Left renal pelvis (tissue), 4 donors: ENCODE measurements around the gene AGPAT1. TPM values are rescaled to one million over a fixed set of nuclear protein-coding genes. Genes with fewer than 3 reads are reported as not detected.
"Not testable (repeated sequence)": the region's sequence is repeated elsewhere in the genome, so short reads cannot be mapped to it uniquely, and the experiment has no call there.

ENCODE experiments used
- DNase-seq, 4 donors: peaks; one replicate each; pipeline ENCODE4 v3.0.0-alpha.2; 2013; ENCODE audit warnings: low read depth in 4 of 4, low spot score in 3 of 4
- polyA plus RNA-seq, 4 donors: library from polyadenylated mRNA; unstranded; fragments of 120-200 nt; gene quantifications; one replicate each; pipeline ENCODE4 v1.2.1, GENCODE V29; 2013; ENCODE audit not compliant: insufficient read length in 4 of 4

AGPAT1 gene
- polyA plus RNA-seq, 4 donors = 84.4 to 105 (median 99.7) TPM

DNA sequence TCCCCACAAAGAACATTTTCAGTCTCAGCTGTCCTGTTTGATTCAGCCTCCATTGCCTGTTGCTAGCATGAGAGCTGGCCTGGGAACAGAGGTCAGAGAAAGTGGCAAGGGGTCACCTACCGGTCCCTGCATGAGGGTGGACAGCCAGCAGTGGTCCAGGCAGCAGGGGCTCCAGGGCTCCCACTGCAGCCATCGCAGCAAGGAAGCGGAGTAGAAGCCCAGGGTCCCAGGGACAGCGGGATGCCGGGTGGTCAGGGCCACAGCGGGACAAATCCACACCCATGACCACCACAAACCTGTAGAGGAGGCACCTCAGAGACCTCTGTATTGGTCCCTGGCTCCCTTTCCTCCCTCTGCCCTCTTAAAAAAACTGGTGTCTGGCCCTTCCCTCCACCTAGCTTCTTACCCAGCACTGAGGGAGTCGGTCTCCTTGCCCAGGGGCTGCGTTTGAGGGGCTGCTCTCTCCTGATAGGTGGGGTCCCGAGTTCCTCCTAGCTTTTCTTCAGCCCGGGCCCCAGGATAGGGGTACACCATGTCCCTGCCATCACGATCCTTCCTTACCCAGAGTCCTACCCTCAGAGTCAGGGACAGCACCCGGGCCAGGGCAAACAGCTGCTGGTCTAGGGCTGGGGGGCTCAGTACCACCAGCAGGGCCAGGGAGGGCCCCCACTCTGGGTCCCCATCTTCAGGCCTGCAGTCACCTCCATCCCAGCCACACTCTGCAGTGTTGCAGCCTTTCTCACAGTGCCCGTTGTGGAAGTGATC is 25.0 kb upstream of the AGPAT1 start:
- no peak for DNase-seq

DNA sequence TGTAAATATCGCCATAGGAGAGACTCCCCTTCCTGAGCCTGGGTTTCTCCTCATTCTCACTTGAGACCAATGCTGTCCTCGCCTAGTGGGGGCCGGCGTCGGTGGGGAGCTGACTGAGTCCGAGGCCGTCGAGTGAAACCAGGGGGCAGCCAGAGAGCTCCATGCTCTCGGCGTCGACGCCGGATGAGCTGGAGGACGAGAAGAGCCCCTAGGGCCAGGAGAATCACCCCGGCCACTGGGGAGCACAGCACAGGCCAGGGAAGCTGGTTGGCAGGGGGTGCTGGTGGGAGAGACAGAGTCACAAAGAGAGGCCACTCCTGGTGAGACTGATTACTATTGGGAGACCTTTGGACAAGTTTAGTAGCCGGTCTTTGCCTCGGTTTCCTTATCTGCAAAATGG is 23.0 kb upstream of the AGPAT1 start:
- no peak for DNase-seq

DNA sequence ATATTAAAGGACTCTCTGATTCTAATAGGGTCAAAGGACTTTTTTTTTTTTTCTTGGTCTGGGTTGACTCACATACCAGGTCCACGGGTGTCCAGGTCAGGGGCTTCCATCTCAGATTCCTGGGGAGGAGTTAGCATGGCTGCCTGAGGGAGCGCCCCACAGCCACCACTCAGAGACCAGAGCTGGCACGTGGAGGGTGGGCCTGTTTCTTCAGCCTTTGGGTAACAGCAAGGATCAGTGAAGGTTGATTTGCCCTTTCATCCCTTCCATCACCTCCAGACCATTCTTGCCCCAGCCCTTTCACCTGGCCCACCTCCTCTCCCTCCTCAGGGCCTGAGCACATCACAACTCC is 22.4 kb upstream of the AGPAT1 start:
- no peak for DNase-seq

DNA sequence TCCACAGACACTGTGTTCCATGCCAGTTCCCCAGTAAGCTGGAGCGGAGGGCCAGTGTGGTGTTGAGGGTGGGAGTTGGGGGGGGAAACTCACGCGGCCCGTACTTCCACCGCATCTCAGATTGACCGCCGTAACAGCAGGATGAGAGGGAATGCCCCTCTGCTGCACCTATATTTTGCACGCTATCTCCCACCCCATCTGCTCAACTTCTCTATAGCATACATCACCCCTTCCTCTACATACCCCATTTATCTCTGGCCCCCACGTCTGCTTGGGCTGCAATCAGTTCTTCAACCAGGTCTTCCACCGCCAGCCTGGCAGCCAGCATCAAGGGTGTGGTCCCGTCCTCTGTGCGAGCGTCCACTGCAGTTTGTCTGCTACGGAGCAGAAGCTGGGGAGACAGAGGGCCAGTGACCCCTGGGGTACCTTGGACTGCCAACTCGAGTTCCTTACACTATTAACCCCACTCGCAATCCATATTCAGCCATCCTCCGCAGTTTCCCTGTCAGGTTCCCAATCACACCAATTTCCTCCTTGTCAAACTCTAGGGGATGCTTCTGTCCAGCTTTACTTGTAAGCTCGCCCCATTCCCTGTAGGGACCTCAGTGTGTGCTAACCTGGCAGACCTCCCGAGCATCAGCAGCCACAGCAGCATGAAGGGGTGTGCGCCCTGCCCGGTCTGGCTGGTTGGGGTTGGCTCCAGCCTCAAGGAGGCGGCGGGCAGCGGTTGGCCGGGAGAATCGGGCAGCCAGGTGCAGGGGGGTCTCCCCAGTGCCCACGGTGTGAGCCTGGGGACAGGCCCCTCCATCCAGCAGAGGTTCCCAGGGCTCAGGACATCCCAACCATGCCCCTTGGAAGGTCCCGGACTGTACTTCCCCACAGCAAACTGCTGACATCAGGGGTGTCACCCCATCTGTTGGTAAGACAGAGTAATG is 21.1 kb upstream of the AGPAT1 start:
- no peak for DNase-seq

DNA sequence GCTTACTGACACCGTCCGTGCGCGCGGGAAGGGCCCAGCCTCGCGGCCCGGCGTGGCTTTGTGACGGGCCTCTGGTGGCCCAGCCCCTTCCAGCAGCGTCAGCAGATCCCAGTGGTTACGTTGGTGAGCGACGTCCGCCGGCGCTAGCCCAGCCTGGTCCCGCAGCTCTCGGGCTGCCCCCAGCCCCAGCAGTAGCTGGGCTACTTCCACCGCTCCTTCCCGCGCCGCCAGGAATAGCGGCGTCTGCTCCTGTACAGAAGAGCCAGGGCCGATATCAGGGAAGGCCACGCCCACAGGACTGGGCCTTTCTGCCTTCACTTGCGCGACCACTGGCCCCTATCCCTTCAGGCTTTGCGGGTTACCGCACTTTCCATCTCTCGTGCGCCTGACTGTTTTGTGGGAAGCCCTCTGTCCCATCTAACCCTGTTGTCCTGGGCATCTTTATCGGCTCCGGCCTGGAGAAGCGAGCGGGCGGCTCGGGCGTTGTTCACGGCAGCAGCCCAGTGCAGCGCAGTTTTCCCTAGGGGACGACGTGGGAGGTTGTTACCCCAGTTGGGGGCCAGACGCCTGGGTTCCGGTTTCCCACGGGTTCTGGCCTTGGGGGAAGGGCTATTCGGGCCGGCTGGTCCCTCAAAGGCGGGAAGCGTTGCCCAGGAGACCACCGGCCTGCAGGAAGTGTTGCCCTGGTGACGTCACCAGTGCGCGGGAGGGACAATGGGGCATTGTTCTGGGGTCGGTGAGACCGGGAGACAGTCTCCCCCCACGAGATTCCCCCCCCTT is 20.2 kb upstream of the AGPAT1 start:
- DNase-seq = peak; percentile 83 to 88 (median 86)

DNA sequence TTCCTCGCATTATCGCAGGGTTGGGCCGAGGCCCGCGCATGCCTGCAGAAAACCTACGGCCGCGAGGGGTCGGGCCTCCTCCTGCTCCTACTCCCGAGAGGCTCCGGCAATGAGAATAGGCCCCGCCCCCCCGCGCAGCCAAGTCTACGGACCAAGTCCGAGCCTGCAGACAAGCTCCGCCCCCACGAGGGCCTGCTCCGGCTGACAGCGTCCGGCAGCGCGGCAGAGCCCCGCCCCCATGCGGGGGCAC is 19.7 kb upstream of the AGPAT1 start:
- peak; percentile 99 for DNase-seq

DNA sequence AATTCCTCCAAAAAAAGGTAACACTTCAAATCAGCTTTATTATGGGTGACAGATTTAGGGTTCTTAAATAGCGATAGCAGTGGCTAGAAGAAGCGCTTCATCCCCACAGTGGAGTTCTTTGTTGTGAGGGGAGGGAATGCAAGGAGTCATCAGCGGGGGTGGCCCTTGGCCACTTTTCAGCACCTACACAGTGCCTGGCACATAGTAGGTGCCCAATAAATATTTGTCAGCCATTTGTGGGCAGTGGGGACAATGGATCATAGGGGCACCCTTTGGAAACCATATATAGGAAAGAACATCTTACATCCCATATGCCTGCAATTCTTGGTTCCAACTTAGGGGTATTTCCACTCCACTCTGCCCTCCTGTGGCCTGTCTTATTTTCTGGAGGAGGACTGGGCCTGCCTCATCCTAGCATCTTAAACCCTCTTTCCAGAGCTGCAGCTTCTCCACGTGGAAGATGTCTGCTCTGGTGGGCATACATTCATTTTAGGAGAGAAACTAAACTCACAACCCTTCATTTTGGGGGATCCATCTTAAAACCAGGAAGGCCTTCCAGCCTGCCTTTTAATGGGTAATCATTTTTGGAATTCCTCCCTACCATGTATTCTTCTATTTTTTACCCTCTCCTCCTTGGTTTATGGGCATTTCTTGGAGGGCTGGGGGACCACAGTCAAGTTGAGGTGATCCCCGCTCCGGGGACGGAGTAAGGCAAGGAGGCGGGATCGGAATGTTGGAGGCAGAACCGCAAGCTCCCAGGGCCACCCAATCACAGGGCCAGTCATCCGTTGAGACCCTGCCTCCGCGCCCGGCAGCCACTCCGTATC is 19.2 kb upstream of the AGPAT1 start:
- no peak for DNase-seq

DNA sequence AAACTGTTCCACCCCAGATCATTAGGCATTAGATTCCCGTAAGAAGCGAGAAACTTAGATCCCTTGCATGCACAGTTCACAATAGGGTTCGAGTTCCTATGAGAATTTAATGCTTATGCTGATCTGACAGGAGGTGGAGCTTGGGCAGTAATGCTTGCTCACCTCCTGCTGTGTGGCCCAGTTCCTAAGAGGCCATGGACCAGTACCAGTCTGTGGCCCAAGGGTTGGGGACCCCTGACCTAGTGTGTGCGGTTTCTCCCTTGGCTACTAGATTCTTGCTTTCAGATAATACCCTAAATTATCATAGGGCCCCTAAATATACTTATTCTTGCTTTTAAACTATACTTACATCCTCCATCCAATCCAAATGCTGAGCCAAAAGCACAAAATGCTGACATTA is 18.5 kb upstream of the AGPAT1 start:
- DNase-seq = no peak

DNA sequence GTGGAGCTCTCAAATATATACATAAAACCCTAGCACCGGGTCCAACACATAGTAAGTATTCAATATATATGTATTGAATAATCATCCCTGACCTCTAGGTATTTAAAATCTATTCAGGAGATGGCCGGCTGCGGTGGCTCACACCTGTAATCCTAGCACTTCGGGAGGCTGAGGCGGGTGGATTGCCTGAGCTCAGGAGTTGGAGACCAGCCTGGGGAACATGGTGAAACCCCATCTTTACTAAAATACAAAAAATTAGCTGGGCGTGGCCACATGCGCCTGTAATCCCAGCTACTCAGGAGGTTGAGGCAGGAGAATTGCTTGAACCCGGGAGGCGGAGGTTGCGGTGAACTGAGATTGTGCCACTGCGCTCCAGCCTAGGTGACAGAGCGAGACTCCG is 17.2 kb upstream of the AGPAT1 start:
- not testable (repeated sequence) for DNase-seq

DNA sequence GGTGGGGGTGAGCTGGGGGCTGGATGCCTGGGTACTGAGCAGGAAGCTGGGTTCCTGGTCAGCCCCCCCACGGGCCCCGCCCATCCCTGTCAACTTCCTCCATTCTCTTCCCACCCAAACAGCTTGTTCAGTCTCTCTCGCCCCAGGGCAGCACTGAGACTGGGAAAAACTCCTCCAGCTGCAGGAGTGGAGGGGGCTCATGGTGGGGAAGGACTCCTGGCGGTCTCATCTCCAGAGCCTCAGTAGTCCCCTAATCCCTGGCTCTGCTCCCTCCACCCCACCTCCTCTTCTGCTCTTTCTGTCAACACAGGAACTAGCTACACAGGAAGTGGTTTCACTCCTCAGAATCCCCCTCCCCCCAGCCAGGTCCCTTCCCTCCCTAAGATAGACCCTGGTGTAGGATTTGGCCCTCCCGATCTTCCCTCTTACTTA is 16.7 kb upstream of the AGPAT1 start, which contains the start of gene GPSM3:
TSS of gene GPSM3 (minus strand) at position 36 of the 432 bp plus-strand sequence. CDS start 130 bp downstream, outside the sequence.
- no peak for DNase-seq

DNA sequence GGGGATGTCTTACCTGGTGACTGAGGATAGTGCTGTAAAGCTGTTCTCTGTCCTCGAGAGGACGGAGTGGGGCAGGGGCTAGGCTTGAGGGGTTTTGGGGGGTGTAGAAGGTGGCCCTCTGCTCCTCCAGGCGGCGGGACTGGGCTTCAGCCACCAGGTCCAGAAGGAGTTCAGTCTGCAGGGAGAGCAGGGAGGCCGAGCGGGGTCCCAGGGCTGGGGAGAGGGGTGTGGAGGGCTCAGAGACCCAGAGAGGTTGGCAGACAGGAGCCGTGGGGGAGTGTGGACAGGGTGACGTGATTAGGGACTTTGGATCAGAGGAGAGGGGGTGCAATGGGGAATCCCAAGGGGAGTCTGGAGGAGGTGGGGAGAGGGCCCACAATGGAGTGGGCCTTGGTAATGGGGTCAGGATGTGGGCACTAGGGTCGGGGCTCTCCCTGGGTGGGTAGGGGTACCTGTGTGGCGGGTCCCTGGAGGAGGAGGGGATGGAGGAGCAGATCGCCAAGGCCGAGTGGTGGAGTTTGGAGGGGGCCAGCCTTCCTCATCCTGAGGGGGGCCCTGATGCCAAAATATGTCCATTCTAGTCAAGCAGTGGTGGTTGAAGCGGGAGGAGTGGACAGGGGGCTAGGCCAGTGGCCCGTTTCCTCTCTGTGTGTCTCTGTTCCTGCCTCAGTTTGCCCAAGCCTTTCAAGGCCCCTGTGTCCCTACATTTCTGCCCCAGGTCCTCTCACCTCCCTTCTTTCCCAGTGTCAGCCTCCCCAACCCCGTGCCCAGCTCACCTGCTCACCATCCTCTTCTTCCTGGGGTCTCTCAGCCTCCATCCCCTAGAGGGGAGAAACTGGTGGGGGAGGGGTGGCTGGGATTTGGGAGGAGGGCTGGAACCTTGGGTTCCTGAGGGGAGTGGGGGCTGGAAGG is 16.1 kb upstream of the AGPAT1 start:
- no peak for DNase-seq

DNA sequence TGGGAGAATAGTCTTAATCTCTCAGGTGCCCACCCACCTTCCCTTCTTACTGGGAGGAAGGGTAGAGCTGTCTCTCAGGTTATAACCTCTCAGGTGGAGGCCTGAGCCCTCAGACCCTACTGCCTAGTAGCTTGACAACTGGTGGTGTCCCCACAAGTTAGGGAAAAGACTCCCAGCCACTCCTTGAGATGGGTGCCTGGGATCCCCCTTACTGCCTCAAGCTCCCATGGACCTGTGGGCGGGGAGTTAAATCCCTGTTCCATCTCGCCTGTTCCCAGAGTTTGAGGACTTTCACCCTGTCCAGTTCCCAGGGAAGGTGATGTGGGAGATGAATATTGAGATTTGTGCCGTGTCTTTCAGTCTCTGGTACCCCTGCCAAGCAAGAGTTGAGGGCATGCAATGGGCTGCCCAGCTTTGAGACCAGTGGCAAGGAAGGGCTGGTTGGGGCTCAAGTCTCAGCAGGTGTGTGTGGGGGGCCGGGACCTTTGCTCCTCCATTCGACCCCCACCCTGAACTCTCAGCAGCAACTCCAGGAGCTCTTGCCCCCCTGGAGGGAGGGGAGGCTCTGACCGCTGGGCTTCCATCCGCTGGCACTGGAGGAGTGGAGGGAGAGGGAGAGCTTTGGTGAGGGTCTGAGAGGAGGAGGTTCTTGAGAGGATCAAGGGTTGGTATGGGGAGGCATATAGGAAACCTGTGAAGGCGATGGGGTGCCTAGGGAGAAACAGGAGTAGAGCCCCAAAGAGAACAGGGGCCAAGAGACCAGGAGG is 15.2 kb upstream of the AGPAT1 start:
- DNase-seq = no peak

DNA sequence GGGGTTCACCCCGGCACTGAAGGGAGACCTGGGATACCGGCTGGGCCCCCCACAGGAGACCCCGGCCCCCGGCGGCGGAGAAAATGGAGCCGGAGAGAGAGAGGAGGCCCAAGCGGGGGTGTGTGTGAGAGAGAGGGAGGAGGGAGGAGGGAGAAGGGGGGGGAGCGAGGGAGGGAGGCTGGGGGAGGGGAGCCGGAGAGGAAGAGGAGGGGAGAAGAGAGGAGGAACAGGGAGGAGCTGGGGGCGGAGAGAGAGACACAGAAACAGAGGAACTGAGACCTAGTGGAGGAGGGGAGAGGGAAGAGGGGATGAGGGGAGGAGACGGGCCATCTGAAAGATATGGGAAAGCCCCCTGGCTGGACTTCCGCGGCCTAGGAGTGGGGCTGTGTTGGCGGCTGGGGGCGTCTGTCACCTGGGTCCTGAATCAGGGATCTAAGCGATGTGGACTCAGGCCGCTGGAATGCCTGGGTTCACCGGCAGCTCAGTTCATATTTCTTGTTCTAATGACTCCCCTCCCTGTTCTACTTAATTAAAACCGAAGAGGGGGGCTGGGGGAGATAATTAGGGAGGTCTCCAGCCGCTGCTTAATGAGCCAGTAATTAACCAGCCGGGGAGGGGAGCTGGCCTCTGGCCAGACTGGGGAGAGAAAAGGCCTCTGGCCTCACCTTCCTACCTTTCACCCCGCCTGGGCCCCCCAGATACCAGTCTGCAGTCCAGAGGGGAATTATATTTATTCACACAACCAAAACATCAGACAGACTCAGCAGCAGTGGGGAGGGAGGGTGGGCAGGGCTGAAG is 14.4 kb upstream of the AGPAT1 start, which contains the start of gene PBX2:
TSS of gene PBX2 (minus strand) at position 149 of the 798 bp plus-strand sequence. CDS start 287 bp downstream, outside the sequence.
- peak; percentile 87 to 93 (median 91) for DNase-seq

DNA sequence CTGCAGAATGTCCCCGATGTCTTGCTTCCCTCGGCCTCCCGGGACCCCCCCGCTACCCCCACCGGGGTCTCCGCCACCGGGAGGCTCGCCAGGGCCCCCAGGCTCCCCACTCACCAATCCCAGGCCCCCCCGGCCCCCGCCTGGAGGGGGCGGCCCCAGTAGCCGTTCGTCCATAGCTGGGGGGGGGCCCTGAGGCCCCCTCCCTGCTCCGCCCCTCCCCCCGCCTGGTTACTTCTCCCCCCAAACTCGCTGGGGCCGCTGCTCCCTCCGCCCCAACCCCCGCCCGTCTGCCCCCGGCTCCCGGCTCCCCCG is 13.8 kb upstream of the AGPAT1 start:
- DNase-seq = no peak

DNA sequence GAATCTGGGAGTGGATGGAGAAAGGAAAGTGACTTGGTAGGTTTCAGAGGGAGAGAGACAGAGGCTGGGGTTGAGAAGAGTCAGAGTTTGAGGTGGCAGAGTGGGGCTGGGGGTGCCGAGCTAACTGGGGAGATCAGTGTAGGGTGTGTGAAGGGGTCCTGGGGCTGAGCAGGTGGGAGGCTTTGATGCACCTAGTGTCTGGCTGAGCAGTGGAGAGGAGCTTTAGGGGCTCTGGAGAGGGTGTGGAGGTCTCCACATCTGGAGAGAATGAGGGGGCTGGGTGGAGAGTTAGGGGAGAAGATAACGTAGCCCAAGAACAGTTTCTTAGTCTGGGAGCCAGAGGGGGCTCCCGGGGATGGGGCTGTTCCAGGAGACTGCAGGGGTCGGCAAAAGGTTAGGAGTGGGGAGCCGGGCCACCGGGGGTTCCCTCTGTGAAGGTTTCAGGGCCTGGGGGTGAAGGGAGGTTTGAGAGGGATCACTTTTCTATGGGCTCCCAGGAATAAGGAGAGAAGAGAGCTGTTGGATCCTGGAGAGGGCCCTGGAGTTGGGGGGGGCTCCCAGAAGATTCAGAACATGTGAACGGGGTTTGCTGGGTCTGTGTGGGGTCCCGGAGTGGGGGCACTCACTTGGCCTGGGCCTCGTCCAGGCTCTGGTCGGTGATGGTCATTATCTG is 13.3 kb upstream of the AGPAT1 start:
- DNase-seq = no peak

DNA sequence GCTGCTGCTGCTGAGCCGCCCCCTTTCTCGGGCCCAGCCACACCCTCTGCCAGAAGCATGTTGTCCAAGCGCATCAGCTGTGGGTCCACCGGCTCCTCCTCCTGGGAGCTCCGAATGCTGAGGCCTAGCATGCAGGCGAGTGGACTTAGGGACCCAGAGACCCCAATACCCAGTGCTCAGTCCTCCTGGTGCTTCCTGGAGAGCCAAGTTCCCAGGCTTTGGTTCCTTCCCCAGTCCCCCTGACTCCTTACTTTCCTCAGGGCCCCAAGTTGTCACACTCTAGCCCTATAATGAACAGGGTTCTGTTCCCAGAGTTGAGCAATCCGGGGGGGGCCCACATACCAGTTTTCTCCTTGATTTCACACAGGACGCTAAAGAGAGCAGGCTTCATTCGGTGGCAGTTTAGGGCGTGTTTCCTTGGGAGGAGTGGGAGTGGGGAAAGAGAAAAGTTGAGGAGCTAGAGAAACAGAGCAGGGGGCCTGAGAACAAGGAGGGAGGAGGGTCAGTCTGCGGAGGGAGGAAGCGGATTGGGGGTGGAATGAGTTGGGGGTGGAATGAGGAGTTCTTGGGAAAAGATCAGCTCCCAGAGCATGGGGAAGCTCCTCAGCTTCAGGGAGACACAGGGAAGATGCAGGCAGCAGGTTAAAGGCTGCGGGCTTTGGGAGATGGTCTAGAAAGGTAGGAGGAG is 12.6 kb upstream of the AGPAT1 start:
- DNase-seq = no peak
